PC-3 (cell line): ENCODE measurements around the gene KCTD16. TPM values are rescaled to one million over a fixed set of nuclear protein-coding genes. Genes with fewer than 3 reads are reported as not detected.

Experiments used
- ATAC-seq: fragments of 200-7000 bp; cut with Tn5 transposase; 2 replicates; pipeline ENCODE4 v1.9.1; 2020; ENCODE audit warnings: mild to moderate bottlenecking, moderate library complexity
- BruUV-seq: library from RNA; stranded (reverse); fragments of 400-500 nt; replicated peaks from 2 replicates; lab custom pipeline; 2021; lab: Mats Ljungman, UMichigan
- CTCF ChIA-PET: fragments of 300-600 bp; sonication (Branson Sonifier 250); formaldehyde crosslinking; loops from one replicate; lab custom pipeline; 2022; ENCODE audit warnings: antibody characterized with exemption; lab: Charles Lee
- POLR2A ChIA-PET: fragments of 300-600 bp; sonication (Branson Sonifier 250); formaldehyde crosslinking; loops from one replicate; lab custom pipeline; 2022; ENCODE audit warnings: antibody characterized with exemption; ENCODE audit not compliant: unreplicated experiment; lab: Charles Lee
- DNase-seq: peaks from one replicate; pipeline ENCODE4 v3.0.0-alpha.2; 2015
- H2AFZ ChIP-seq: fragments of 300-600 bp; sonication (generic); 2 replicates; pipeline ENCODE4 v1.6.0; 2016; ENCODE audit warnings: antibody characterized with exemption, low read length
- H3F3A ChIP-seq: fragments of 300-600 bp; sonication (generic); one replicate; pipeline ENCODE4 v1.6.0; 2017; ENCODE audit warnings: antibody characterized with exemption, low read length, control low read depth, mild to moderate bottlenecking; ENCODE audit not compliant: unreplicated experiment
- H3K27ac ChIP-seq: fragments of 300-600 bp; sonication (generic); 2 replicates; pipeline ENCODE4 v1.5.1; 2016; ENCODE audit warnings: mild to moderate bottlenecking, low read length
- H3K27me3 ChIP-seq: fragments of 300-600 bp; sonication (generic); 2 replicates; pipeline ENCODE4 v1.6.1; 2016; ENCODE audit warnings: low read length, mixed read lengths
- H3K36me3 ChIP-seq: fragments of 300-600 bp; sonication (generic); 2 replicates; pipeline ENCODE4 v1.6.1; 2016; ENCODE audit warnings: low read depth, mixed run types, low read length, mixed read lengths
- H3K4me1 ChIP-seq: fragments of 300-600 bp; sonication (generic); 2 replicates; pipeline ENCODE4 v1.5.1; 2016; ENCODE audit warnings: low read length; ENCODE audit not compliant: insufficient read depth
- H3K4me2 ChIP-seq: fragments of 300-600 bp; sonication (generic); 2 replicates; pipeline ENCODE4 v1.6.0; 2016; ENCODE audit warnings: low read length
- H3K4me3 ChIP-seq: fragments of 300-600 bp; sonication (generic); 2 replicates; pipeline ENCODE4 v1.5.1; 2016; ENCODE audit warnings: mild to moderate bottlenecking, low read length, mixed read lengths
- H3K79me2 ChIP-seq: fragments of 300-600 bp; sonication (generic); 2 replicates; pipeline ENCODE4 v1.6.1; 2017; ENCODE audit warnings: low read length, mixed read lengths
- H3K9ac ChIP-seq: fragments of 300-600 bp; sonication (generic); 2 replicates; pipeline ENCODE4 v1.6.0; 2016; ENCODE audit warnings: mild to moderate bottlenecking, low read length
- H3K9me2 ChIP-seq: fragments of 300-600 bp; sonication (generic); replicated peaks from 2 replicates; pipeline ENCODE4 v1.6.1; 2016; ENCODE audit warnings: mixed run types, low read length, mixed read lengths
- H3K9me3 ChIP-seq: fragments of 300-600 bp; sonication (generic); 2 replicates; pipeline ENCODE4 v1.6.1; 2016; ENCODE audit warnings: low read length, mixed read lengths
- H4K20me1 ChIP-seq: fragments of 300-600 bp; sonication (generic); 2 replicates; pipeline ENCODE4 v1.6.1; 2016; ENCODE audit warnings: low read length, mixed read lengths
- CTCF ChIP-seq: fragments of 300-600 bp; sonication (generic); conservative IDR thresholded peaks from 2 replicates; pipeline ENCODE4 v1.5.1; 2017; ENCODE audit warnings: antibody characterized with exemption, low read depth, mild to moderate bottlenecking, low read length
- EZH2 ChIP-seq: fragments of 300-600 bp; sonication (generic); IDR thresholded peaks from one replicate; pipeline ENCODE4 v1.6.1; 2017; ENCODE audit warnings: antibody characterized with exemption, mild to moderate bottlenecking, low read length; ENCODE audit not compliant: unreplicated experiment
- EZH2phosphoT487 ChIP-seq: fragments of 300-600 bp; sonication (generic); IDR thresholded peaks from 2 replicates; pipeline ENCODE4 v1.6.1; 2018; ENCODE audit warnings: mild to moderate bottlenecking, antibody characterized with exemption, low read length, borderline replicate concordance
- intact Hi-C: fragments of 100-400 bp; cut with micrococcal nuclease; formaldehyde crosslinking; loops from 2 replicates; pipeline ENCODE4 v1.9.0; 2023
- total RNA-seq: library from RNA; depleted of rRNA; stranded (reverse); fragments of >200 nt; gene quantifications from 2 replicates; pipeline ENCODE4 v1.2.3, GENCODE V29; 2014

The KCTD16 gene
- total RNA-seq, 1 experiment from 2014 or later, result not detected

- Histone ChIP-seq H3K4me1 (peaks cover 17% of the 10 kb centered on the region), H2AFZ (no peak overlapping the region)
Measured at GRCh38 chr5:144192661-144193060, 22.0 kb downstream of the KCTD16 start.

GRCh38 chr5:144194144-144194543 lies 23.5 kb downstream of the KCTD16 start:
- TF ChIP-seq EZH2, result no peak
- TF ChIP-seq EZH2phosphoT487, result no peak
- no peak for TF ChIP-seq CTCF
- no peaks in the 10 kb centered on the region for H3K79me2 ChIP-seq
- ATAC-seq, result no peak
- H3K9me3 ChIP-seq, result no peaks in the 10 kb centered on the region
- CTCF ChIA-PET, result no interaction called here
- no peaks in the 10 kb centered on the region for H3F3A ChIP-seq
- BruUV-seq, result no TSS peak
- no peak overlapping the region for H2AFZ ChIP-seq
- no peaks in the 10 kb centered on the region for H3K27me3 ChIP-seq
- POLR2A ChIA-PET, result no interaction called here
- DNase-seq, result no peak
- no peak overlapping the region for H3K27ac ChIP-seq
- intact Hi-C loops, result no loop called here
- no peak overlapping the region for H3K4me2 ChIP-seq
- no peaks in the 10 kb centered on the region for H3K36me3 ChIP-seq
- no peak overlapping the region for H3K4me3 ChIP-seq
- no peak overlapping the region for H3K9ac ChIP-seq
- H3K9me2 ChIP-seq, result no peaks in the 10 kb centered on the region
- peaks cover 23% of the 10 kb centered on the region for H3K4me1 ChIP-seq
- H4K20me1 ChIP-seq, result no peaks in the 10 kb centered on the region

More at GRCh38 chr5:144192661-144193060, 22.0 kb downstream of the KCTD16 start:
- intact Hi-C loops, result no loop called here
- POLR2A ChIA-PET, result no interaction called here
- Histone ChIP-seq H3K9me2 (no peaks in the 10 kb centered on the region), H3K27me3 (no peaks in the 10 kb centered on the region), H3K36me3 (no peaks in the 10 kb centered on the region), H3K9me3 (no peaks in the 10 kb centered on the region), H3K9ac (no peak overlapping the region), H3F3A (no peaks in the 10 kb centered on the region), H3K4me3 (no peak overlapping the region), H3K4me2 (no peak overlapping the region), H3K79me2 (no peaks in the 10 kb centered on the region), H3K27ac (no peak overlapping the region), H4K20me1 (no peaks in the 10 kb centered on the region)
- no peak for DNase-seq
- TF ChIP-seq EZH2 (no peak), CTCF (no peak), EZH2phosphoT487 (no peak)
- no peak for ATAC-seq
- no TSS peak for BruUV-seq
- CTCF ChIA-PET, result no interaction called here

- Histone ChIP-seq H3K9ac (no peak overlapping the region), H3K4me1 (peaks cover 18% of the 10 kb centered on the region), H3K27me3 (no peaks in the 10 kb centered on the region), H4K20me1 (no peaks in the 10 kb centered on the region), H3F3A (no peaks in the 10 kb centered on the region), H2AFZ (peak overlapping the region; percentile 30; the same call in 1 of the 2 replicates), H3K4me2 (no peak overlapping the region), H3K79me2 (no peaks in the 10 kb centered on the region), H3K27ac (no peak overlapping the region), H3K9me2 (no peaks in the 10 kb centered on the region), H3K9me3 (no peaks in the 10 kb centered on the region), H3K4me3 (no peak overlapping the region), H3K36me3 (no peaks in the 10 kb centered on the region)
- DNase-seq (no peak), ATAC-seq (0 out of 2 replicates have a peak, but pooled peaks have one; percentile 18)
- intact Hi-C loops, result no loop called here
- TF ChIP-seq EZH2phosphoT487 (no peak), CTCF (no peak), EZH2 (no peak)
- no TSS peak for BruUV-seq
- ChIA-PET POLR2A (no interaction called here), CTCF (interaction anchor here (0.5 kb wide), 1 partner anchor 1911 kb away, joined by 3 read pairs; no protein-coding TSS in a partner anchor)
Measured at GRCh38 chr5:144195448-144195847, 24.8 kb downstream of the KCTD16 start.
